ENCODE results near the gene CDHR2.

The CDHR2 gene

GRCh38 chr5:176548967-176549444 is at the start of gene CDHR2:
Gene CDHR2, plus strand, starts transcription at chr5:176549342. Its CDS starts 16,011 bp downstream, at chr5:176565353.
- DNase-seq (ENCODE audit: low spot score), result no peak

GRCh38 chr5:176500511-176500910 is 48.6 kb upstream of the CDHR2 start:
- no peak for DNase-seq (ENCODE audit: low spot score)

- DNase-seq (ENCODE audit: low spot score), result no peak
Measured at GRCh38 chr5:176501333-176501732, 47.8 kb upstream of the CDHR2 start.

- DNase-seq (ENCODE audit: low spot score), result no peak
Measured at GRCh38 chr5:176503496-176503895, 45.6 kb upstream of the CDHR2 start.

- DNase-seq (ENCODE audit: low spot score), result no peak
Measured at GRCh38 chr5:176507911-176508310, 41.2 kb upstream of the CDHR2 start.

GRCh38 chr5:176508603-176509002 is 40.5 kb upstream of the CDHR2 start:
- DNase-seq (ENCODE audit: low spot score), result no peak

GRCh38 chr5:176513788-176514187 is 35.4 kb upstream of the CDHR2 start:
- no peak for DNase-seq (ENCODE audit: low spot score)

GRCh38 chr5:176514244-176514950 is 34.7 kb upstream of the CDHR2 start:
- DNase-seq (ENCODE audit: low spot score), result no peak

GRCh38 chr5:176515396-176515795 is 33.7 kb upstream of the CDHR2 start:
- no peak for DNase-seq (ENCODE audit: low spot score)

- DNase-seq (ENCODE audit: low spot score), result no peak
Measured at GRCh38 chr5:176517053-176517661, 32.0 kb upstream of the CDHR2 start.

GRCh38 chr5:176519810-176520720 is 29.1 kb upstream of the CDHR2 start:
- no peak for DNase-seq (ENCODE audit: low spot score)

GRCh38 chr5:176521286-176521685 is 27.9 kb upstream of the CDHR2 start:
- DNase-seq (ENCODE audit: low spot score), result no peak

GRCh38 chr5:176521699-176522263 is 27.4 kb upstream of the CDHR2 start:
- no peak for DNase-seq (ENCODE audit: low spot score)

GRCh38 chr5:176524138-176524537 is 25.0 kb upstream of the CDHR2 start:
- no peak for DNase-seq (ENCODE audit: low spot score)

GRCh38 chr5:176524987-176525386 is 24.2 kb upstream of the CDHR2 start:
- DNase-seq (ENCODE audit: low spot score), result no peak

- DNase-seq (ENCODE audit: low spot score), result no peak
Measured at GRCh38 chr5:176525677-176526076, 23.5 kb upstream of the CDHR2 start.

GRCh38 chr5:176526462-176526861 is 22.7 kb upstream of the CDHR2 start:
- no peak for DNase-seq (ENCODE audit: low spot score)

- DNase-seq (ENCODE audit: low spot score), result no peak
Measured at GRCh38 chr5:176527246-176528222, 21.6 kb upstream of the CDHR2 start.

GRCh38 chr5:176528301-176528700 is 20.8 kb upstream of the CDHR2 start:
- DNase-seq (ENCODE audit: low spot score), result no peak

- no peak for DNase-seq (ENCODE audit: low spot score)
Measured at GRCh38 chr5:176528761-176529115, 20.4 kb upstream of the CDHR2 start.

- DNase-seq (ENCODE audit: low spot score), result no peak
Measured at GRCh38 chr5:176529116-176529740, 19.9 kb upstream of the CDHR2 start.

Data from globus pallidus (tissue), 1 donor.